Activated naive CD4-positive, alpha-beta T cell treated with Interleukin-2 at 50 U/mL for 16 hours (primary cell): Measurements from ENCODE around the gene CEBPA.
A peak's percentile ranks its signal among the peaks of the same experiment; 100 is the strongest.

ENCODE experiments used
- DNase-seq: peaks from one replicate; pipeline ENCODE4 v3.0.0-alpha.2; 2020

CEBPA gene

GRCh38 chr19:33302175-33302973 lies at the start of gene CEBPA:
TSS of gene CEBPA (minus strand) at chr19:33302534. CDS start at chr19:33302414, 120 bp downstream.
- DNase-seq = peak; percentile 71

DNA sequence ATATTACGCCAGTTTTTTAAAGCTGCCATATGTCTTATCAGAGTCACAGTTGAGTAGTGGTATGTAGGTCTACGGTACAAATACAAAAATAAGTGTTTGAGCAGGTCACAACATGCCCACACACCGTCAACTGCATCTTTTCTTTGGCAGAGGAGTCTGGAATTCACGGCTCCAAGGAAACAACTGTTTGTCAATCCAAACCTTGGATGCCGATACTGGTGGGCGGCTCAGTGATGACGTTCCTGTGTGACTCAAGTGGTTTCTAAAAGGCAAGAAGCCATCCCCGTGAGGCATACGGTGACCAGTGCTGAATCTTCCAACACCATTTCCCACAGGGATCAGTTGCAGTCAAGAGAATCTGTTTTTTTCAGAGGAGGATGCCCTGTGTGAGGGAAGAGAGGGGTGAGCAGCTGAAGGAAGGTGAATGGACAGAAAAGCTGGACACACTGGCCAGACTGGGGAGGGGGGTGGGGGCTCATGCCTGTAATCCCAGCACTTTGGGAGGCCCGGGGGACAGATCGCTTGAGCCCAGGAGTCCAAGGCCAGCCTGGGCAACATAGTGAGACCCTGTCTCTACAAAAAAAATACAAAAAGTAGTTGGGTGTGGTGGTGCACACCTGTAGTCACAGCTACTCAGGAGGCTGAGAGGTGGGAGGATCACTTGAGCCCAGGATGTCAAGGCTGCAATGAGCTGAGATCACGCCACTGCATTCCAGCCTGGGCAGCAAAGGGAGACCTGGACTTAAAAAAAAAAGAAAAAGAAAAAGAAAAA lies 48.4 kb upstream of the CEBPA start:
- DNase-seq = no peak

DNA sequence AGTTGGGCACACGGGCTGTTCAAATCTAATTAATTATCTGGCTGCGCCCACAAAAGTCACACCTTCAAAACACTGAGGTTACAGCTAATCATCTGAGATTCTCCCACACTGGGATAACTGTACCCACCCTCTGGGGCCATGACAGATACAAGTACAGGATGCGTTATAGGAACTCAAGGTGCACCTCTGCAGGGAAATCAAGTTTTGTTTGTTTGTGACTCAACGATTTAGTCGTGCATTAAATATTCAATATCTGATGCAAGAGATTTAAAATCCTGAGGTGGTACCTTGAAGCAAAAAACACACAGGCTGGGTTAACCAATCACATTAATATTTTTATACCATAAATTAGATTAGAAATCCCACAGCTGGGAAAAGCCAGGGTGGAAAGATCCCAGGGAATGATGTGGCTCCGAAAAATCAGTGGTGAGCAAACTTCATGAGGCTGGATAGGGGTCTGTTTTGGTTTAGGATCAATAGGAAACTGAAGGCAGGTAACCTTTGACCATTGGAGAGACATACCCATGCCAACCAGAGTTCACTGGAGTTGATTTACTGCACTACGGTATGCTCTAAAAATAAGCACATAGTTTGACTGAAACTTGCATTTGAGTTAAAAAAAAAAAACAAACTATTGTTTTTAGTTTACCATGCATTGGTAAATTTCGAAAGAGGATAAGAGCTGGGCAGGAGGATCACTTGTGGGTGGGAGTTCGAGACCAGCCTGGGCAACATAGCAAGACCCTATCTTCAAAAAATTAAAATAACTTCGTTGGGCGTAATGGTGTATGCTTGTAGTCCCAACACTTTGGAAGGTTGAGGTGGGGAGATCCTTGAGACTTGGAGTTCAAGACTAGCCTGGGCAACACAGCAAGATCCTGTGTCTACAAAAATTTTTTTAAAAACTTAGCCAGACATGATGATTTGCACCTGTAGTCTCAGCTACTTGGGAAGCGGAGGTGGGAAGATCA lies 47.3 kb upstream of the CEBPA start:
- DNase-seq = no peak

DNA sequence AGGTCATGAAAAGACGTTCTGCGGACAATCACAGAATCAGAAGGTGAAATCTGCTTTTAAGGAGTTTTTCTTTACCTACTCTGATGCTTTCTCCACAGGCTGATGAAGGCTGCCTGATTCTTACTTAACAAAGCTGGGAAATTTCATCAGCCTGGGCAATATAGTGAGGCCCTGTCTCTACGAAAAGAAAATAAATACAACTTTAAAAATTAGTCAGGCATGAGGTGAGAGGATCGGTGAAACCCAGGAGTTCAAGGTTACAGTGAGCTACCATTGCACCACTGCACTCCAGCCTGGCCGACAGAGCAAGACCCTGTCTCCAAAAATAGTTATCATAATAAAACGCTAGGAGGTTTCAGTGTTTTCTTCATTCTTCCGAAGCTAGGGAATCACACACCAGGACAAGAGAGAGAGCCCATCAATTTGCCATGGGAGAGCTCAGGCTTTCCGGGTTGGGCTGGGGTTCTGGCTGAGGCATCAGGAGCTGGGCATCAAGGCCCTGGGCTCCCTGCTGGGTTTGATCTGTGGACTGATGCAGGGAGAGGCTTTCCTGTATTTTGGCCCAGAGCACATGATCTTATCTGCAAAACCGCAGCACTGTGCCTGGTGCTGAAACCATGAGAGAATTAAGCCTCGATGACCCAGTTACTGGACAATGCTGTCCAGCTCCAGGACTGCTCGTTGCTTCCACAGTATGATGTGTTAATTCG lies 46.1 kb upstream of the CEBPA start:
- no peak for DNase-seq

GRCh38 chr19:33347300-33347699 lies 45.0 kb upstream of the CEBPA start:
- DNase-seq = no peak

DNA sequence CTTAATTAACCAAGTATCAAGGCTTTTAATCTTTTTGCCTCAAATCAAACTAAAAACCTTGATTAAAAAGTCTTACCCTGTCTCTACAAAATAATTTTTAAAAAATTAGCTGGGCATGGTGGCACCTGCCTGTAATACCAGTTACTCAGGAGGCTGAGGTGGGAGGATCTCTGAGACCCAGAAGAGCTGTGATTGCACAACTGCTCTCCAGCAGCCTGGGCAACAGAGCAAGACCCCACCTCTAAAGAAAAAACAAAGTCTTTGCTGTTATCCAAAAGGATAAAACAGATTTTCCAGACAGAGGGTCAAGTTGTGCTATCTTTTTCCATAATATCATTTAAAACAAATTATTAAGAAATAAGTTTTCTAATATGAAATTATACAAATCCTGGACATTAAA lies 44.3 kb upstream of the CEBPA start:
- no peak for DNase-seq

DNA sequence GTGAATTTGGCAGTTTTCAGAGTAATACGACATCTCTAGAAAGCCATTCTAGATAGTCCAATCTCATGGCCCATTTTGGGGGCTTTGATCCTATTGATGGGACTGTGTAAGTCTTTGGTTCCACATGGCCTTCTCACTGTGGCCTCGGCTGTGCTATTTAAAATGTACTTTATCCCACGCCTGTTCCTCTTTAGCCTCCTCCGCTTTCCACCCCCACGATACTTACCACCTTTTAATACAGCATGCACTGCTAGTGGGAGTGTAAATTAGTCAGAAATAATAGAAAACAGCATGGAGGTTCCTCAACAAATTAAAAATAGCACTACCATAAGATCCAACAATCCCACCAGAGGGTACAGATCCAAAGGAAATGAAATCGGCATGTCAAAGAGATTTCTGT lies 42.8 kb upstream of the CEBPA start:
- no peak for DNase-seq

DNA sequence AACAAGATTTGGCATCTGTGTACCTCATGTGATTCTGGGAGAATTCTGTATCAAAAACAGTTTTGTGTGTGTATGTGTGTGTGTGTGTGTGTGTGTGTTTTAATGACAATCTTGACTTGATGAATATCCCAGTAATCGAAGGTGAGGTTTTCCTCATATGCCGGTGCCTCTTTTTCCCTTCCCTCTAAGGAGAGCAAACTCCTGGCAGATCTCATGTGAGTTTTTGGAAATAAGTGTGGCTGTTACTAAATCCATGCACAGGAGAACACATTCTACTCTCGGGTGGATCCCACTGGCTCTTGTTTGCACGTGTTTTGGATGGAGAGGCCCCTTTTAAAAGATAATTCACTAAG lies 42.2 kb upstream of the CEBPA start:
- DNase-seq = no peak

- no peak for DNase-seq
Measured at GRCh38 chr19:33343859-33344572, 41.7 kb upstream of the CEBPA start.

GRCh38 chr19:33343301-33343700 lies 41.0 kb upstream of the CEBPA start:
- no peak for DNase-seq

DNA sequence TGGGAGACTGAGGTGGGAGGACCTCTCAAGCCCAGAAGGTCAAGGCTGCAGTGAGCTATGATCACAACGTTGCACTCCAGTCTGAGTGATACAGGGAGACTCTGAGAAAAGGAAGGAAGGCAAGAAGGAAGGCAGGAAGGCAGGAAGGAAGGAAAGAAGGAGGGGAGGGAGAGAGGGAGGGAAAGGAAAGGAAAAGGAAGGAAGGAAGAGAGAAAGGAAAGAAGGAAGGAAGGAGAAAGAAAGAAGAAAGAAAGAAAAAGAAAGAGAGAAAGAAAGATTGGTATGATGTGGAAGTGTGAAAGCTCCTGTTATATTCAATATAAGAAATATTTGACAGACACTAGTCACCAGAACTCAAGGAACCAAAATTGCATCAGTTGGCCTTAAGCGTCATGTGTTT lies 38.7 kb upstream of the CEBPA start:
- DNase-seq = no peak

GRCh38 chr19:33339016-33339984 lies 37.0 kb upstream of the CEBPA start:
- no peak for DNase-seq

- no peak for DNase-seq
Measured at GRCh38 chr19:33335446-33335845, 33.1 kb upstream of the CEBPA start.

GRCh38 chr19:33334271-33334670 lies 31.9 kb upstream of the CEBPA start:
- DNase-seq = no peak

DNA sequence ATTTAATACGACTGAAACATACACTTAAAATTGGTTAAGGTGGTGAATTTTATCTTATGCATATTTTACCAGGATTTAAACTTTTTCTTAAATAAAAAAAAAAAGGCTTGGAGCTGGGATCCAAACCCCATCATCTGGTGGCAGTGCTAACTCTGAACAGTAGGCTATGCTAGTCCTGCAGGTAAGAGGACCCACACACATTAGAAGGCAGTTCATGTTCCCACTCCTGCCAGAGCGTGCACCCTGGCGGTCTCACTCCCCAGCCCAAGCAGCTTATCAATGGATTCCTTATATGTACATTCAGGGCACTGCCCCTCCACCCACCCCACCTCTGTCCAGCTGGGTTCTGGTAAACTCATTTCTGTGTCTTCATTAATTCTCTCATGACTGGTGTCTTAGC lies 31.3 kb upstream of the CEBPA start:
- no peak for DNase-seq

- DNase-seq = no peak
Measured at GRCh38 chr19:33333151-33333550, 30.8 kb upstream of the CEBPA start.

GRCh38 chr19:33332248-33332647 lies 29.9 kb upstream of the CEBPA start:
- no peak for DNase-seq

- DNase-seq = no peak
Measured at GRCh38 chr19:33329736-33330135, 27.4 kb upstream of the CEBPA start.

DNA sequence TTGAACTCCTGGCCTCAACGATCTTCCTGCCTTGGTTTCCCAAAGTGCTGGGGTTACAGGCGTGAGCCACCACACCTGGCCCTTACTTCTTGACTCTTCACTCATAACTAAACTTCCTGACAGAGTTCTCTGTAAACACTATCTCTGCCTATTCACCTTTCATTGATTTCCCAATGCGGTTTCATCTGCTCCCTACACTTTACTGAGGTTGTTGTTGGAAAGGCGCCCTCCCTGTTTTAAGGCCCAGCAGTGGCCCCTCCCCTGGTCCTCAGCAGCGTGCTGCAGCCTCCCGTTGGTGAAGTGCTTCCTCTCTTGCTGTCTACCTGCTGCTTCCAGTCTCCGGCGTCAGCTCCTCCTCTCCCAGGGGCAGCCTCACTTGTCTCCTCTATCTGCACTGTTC lies 26.7 kb upstream of the CEBPA start:
- DNase-seq = no peak

GRCh38 chr19:33325920-33326319 lies 23.6 kb upstream of the CEBPA start:
- no peak for DNase-seq

GRCh38 chr19:33324628-33325027 lies 22.3 kb upstream of the CEBPA start:
- DNase-seq = no peak
